GM19035 (cell line): ENCODE data around the gene STRC.
"Not testable (repeated sequence)": the region's sequence is repeated elsewhere in the genome, so short reads cannot be mapped to it uniquely, and the experiment has no call there.

Experiments used
- ATAC-seq: cut with Tn5 transposase; IDR thresholded peaks from one replicate; pipeline ENCODE4 v1.9.1; 2021; ENCODE audit not compliant: unreplicated experiment

The STRC gene

DNA sequence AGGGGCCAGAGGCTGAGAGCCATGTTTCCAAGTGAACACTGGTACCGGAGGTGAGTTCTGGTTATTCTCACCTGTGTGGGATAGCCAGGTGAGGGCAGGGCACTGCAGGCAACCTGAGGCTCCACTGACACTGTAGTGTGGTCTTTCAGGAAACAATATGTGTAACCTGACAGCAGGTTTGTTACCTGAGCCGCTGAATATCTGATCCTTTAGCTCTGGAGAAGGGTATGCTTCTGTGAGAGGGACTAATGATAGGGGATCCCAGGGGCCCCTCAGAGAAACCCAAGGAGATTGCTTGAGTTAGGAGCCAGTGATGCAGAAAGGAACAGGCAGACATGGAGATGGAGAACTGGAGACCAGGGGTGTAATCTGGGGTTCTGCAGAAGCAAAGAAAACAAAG lies at the start of gene STRC:
TSS of gene STRC (minus strand) at position 101 of the 400 bp plus-strand sequence. CDS start at position 23, 78 bp downstream.
- not testable (repeated sequence) for ATAC-seq

DNA sequence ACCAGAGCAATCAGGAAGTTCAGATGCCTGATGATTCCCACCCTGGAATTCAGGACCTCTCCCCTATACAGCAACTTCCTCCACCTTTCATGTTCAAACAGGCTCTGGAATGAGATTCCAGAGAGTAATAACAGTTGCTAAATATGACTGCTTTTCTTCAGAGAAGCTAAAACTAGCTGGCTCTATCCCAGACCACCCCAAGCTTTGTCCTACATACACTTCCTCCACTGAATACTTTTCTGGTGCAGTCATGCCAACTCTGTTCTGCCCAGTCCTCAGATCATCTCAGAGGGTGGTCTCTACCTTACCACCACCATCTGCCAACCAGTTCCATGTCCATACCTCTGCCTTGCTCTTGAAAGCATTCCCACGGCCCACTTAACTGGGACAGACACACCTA lies 47.6 kb upstream of the STRC start:
- ATAC-seq: not testable (repeated sequence)

DNA sequence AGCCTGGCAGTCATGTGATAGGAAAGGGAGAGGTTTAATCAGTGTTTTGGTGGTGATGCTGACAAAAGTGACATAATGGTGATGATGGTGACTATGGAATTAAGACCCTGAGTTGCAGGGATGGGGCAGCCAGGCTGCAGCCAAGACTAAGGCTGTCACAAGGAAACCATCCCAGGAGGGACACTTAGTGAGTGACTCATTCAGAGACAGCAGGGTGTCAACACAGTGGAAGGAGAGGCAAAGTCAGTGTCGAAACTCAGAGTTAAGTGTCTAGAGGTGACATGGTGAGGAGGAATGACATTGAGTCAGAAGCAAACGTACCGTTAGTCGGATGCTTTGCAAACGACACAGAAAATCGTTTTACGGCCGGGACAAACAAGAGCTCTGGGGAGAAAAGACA lies 44.7 kb upstream of the STRC start:
- not testable (repeated sequence) for ATAC-seq

DNA sequence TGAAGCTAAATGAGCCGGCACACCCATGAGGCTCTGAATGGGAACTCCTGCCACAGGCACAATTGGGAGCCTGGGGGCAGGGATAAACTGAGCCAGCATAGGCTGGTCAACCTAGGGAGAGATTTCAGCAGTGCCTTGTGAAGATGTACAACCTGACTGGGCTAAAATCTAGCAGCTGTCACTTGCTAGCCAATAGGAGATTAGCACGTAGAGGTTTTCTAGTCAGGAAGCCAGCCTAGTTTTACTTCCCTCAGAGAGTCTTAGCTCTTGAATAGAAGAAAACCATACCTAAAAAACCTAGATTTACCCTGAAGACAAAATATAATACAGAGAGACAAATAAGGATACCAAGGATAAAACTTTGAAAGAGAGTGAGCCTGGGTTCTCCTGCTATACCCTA lies 43.7 kb upstream of the STRC start:
- not testable (repeated sequence) for ATAC-seq

DNA sequence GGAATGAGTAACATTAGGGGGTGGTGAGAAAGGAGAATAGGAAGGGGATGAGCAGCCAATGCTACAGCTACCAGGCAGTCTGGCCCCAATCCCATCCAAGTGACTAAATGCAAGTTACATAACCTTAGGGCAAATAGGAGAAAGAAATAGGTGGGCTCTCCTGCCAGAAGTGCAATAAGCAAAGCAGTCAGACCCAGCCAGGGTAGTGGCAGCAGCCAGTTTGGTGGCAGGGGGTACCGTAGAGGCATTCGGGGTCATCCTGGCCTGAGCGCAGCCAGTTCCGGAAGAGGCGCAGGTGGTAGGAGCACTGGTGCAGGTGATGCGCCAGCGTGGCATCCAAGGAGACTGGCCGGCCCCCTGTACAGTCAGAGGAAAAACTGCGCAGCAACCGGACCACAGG lies 41.1 kb upstream of the STRC start:
- ATAC-seq: not testable (repeated sequence)

DNA sequence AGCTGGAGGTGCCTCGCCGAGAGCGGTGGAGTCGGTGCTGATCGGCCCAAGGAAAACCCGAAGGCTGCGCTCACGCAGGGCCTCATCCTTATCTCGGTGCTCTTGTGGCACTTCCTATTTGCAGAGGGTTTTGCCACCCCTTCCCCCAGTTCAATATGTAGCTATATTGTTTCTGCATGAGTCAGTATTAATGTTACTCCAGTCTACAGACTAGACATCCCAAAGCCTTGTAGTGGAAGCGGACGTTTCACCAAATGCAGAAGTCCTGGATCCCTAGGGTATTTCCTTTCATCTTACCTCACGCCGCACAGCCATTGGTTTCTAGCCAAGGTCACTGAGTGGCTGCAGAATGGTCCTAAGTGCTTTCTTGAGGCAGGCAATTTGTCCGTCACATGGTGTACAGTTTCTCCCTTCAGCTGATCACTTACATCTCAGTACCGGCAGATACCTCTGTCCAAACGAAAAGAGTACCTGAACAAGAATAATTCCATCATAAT lies 30.9 kb upstream of the STRC start:
- not testable (repeated sequence) for ATAC-seq

DNA sequence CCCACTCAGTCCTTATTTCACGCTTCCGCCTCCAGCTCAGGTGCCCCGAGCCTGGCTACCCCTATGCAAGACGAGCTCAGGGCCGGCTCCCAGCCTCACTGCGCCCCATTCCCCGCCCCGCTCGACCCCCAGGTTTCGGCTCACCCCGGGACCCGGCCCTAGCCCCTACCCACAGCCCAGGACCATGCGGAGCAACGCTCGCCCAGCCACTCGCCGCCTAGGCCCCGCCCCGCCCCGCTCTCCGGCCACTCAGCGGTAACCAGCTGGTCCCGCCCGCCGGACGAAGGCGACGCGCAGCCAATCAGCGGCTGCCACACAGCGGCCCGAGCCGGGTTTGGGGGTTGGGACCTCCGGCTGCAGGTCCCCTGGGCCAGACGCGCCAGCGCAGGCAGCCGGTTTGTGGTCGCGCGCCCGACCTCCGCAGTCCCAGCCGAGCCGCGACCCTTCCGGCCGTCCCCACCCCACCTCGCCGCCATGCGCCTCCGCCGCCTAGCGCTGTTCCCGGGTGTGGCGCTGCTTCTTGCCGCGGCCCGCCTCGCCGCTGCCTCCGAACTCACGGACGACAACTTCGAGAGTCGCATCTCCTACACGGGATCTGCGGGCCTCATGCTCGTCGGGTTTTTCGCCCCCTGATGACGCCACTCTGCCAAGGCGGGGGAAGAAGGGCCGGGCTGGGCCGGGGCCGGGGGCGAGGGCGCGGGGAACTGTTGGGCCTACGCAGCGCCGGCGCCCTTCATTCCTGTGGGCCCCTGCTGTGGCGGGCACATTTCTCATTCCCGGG lies 30.2 kb upstream of the STRC start, which contains the start of gene CATSPER2:
TSS of gene CATSPER2 (minus strand) at position 196 of the 781 bp plus-strand sequence. CDS start 783 bp downstream, outside the sequence.
- ATAC-seq: no peak

DNA sequence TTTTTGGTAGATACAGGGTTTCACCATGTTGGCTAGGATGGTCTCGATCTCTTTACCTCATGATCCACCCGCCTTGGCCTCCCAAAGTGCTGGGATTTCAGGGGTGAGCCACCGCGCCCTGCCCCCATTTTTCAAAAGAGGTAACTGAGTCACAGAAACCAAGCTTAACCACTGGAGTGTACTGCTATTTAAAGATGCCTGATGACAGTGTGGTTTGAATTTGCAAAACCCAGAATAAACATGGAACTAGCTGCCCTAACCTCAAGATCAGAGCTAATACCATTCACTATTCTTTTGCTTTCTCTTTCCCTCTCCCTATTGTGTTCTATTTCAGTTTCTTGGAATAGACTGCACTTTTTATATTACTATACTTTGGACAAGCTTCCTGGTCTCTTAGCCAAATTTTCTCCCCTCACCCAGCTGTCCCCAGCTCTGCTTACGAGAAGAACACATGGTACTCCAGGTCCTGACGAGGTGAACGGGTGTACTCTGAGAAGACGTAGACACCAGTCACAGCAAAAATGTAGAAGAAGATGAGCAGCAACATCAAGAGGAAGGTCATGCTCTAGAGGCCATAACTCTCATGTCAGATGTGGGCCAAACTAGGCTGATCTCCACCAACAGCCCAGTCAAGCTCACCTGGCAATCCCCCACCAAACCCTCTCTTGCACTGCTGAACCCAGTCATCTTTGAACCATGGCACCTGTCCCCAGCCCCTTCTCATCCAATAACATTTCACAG lies 20.0 kb upstream of the STRC start:
- not testable (repeated sequence) for ATAC-seq

DNA sequence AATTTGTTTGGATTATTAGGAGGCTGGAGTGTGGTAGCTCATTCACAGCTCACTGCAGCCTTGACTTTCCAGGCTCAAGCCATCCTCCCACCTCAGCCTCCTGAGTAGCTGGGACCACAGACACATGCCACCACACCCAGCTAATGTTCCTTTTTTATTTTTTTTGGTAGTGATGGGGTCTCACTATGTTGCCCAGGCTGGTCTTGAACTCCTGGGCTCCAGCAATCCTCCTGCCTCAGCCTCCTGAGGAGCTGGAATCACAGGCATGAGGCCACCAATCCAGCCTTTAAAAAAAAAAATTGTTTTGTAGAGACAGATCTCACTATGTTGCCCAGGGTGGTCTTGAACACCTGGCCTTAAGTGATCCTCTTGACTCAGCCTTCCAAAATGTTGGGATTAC lies 8.3 kb upstream of the STRC start:
- not testable (repeated sequence) for ATAC-seq

DNA sequence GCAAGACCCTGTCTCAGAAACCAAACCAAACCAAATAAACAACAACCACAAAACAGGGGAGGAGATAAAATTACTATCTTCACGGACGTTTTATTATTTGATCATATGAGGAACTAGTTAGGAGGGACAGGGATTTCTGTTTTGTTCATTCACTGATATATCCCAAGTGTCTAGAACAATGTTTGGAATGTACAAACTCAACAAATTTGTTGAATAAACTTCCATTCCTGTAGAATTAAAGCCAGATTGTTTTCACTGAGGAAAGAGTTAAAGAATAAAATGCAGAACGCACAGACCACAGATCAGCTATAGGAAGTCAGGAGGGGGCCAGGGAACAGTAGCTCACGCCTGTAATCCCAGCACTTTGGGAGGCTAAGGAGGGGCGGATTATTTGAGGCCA lies 6.5 kb upstream of the STRC start:
- ATAC-seq: no peak

DNA sequence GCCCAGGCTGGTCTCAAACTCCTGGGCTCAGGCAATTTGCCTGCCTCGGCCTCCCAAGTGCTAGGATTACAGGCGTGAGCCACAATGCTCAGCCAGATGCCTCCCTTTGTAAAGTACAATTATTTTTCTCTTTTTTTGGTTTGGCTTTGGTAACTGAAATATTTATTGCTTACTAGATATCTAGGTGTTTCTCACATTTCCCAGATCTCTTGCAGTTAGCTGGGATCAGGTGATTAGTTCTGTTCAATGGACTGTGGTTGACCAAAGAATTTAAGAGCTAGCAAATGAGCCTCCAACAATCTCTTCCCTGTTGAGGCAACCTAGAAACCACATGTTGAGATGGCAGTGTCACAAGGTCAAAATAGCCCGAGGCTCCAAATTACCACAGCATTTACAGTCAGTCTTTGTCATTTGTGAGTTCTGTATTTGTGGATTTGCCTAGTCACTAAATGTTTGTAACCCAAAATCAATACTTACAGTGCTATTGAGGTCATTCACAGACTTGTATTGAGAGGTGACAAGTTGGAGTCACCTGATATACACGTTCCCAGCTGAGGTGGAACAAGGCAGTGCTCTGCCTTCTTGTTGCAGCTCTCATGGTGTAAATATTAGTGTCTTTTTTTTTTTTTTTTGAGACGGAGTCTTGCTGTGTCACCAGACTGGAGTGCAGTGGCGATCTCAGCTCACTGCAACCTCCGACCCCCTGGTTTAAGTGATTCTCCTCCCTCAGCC lies 3.6 kb upstream of the STRC start:
- not testable (repeated sequence) for ATAC-seq

DNA sequence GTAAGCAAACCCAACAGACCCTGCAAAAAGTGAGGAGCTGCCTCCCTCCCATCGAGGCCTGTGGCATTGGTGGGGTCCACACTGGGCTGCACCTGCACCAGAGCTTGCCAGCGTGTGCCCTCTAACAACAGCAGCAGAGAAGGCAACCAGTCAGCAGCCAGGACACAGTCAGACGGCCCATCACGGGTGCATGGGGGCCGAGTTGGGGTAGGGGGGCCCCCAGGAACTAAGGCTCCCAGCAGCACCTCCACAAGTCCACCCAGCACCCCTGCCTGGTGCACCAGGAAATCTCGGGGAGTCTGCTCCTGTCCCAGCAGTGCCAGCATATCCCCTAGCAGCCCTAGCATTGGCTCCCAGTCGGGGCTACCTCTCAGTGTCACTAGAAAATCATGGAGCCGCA lies 850 bp downstream of the STRC start:
- not testable (repeated sequence) for ATAC-seq

DNA sequence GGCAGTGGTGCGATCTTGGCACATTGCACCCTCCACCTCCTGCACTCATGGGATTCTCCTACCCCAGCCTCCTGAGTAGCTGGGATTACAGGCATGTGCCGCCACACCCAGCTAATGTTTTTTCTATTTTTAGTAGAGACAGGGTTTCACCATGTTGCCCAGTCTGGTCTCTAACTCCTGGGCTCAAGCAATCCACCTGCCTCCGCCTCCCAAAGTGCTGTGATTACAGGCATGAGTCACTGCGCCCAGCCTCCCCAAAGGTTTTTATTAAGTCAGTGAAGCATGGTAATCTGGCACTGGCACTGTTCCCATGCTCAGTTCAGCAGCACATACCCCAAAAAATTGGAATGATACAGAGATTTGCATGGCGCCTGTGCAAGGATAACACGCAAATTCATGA lies 16.4 kb downstream of the STRC start:
- ATAC-seq: not testable (repeated sequence)

DNA sequence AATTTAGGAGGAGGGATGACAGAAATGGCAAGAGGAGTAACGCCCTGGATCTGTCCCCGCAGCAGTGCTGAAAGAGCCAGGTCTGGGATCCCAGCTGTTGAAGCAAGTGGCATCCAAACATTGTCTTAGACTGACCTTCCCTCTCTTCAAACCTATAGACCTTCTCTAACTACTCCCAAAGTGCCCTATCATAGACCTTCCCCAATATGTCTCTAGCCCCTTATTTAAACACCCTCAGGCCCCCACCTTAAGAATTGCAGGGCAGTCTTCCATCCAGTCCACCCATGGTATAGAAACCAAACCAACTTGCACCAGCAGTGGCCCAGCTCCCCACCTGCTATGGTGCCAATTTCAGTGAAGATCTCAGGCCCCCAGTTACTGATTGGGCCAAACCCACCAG lies 18.4 kb downstream of the STRC start:
- ATAC-seq: not testable (repeated sequence)

DNA sequence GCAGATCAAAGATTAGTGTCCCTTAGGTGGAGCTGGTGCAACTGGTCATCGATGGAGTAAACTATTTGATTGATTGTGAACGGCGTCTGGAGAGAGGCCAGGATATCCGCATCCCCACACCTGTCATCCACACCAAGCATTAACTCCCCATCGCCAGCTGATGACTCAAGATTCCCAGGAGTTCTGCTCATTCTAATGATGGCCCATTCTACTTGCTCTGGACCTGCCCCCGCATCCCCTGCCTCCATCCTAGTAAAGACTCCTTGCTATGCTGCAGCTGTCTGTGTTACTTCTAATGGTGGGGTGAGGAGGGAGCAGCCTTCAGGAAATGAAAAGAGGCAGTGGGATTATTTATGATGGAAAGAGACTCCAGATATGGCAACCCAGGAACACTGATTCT lies 19.5 kb downstream of the STRC start:
- ATAC-seq: not testable (repeated sequence)

DNA sequence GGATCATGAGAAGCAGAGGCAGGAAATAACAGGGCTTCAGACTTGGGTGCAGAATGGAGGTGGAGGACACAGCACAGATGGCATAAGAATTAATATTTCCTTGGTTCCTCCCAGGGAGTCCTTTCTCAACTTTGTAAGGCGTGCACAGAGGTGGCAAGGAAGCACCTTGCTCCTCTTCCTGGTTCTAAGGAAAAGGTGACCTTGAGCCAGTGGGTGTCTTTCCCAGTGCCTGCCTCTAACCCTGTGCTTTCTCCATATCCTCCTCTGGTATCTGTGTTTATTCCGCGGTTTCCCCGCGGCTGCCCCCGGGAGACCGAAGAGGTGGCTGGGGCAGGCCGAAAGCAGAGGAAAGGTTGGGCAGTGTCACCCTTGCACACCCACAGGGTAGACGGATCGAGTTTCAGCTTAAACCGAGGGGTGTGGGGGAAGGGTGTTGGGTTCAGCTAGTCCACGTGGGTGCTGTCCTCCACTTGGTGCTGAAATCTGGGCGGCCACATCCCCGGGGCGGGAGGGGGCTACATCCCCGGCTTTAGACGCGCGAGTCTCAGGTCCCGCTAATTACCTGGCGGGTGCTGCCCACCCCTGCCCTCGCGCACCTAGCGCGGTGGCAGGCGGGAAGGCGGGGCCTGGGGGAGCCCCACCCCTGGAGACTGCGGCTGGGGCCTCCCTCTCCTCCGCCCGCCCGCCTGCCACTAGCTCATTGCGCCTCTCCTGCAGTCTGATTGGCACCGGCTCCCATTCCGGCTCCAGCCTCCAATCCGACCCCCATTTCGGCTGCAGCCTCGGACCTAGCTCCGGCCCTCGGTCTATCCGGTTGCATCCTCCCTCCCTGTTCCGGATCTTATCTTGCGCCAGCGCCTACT lies 25.0 kb downstream of the STRC start, which contains the start of gene CKMT1B:
TSS of gene CKMT1B (plus strand) at position 700 of the 863 bp plus-strand sequence. CDS start 192 bp downstream, outside the sequence.
- not testable (repeated sequence) for ATAC-seq

DNA sequence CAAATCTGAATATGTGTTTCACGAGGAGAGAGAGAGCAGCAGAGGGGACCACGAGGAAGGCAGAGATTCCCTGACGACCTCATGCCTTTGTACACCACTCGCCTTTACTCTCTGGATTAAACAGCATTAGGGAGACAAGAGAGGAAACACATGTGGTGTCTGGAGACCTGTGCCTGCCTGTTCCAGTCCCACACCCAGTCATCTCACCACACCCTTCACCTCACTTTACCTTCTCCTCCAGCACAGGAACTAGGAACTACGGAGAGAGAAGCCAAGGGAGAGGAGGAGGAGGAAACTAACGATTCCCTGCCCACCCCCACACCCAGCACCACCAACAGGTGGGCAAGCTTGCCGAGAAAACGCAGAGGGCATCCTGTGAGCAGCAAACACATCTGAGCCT lies 25.8 kb downstream of the STRC start:
- not testable (repeated sequence) for ATAC-seq

DNA sequence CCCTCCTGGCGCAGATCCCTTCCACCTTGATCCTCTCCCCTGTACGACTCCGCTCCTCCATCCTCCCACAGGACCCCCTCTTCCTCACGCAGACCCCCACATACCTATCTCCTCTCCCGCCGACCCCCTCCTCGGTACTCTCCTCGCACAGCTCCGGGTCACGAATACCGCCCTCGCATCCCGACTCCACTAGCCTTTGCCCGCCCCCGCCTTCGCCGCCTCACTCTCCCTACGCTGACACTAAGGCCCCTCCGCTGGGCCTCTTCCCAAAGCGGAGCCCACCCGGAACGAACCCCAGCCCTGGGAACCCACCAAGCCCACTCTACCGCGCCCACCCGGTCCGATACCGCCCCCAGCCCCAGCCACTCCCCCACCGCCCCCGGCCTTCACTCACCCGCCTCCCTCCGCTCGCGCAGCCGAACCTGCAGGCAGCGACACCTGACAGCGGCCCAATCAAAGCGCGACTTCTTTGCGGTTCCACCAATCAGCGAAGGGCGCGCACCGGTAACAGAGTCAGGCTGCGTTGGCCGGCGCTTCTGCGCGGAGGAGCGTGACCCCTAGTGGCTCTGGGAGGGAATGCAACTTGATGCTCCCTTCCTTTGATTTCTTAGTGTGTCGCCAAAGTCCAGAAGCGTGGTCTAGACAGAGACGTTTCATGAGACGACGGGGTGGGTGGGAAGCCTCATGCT lies 28.7 kb downstream of the STRC start, which contains the start of gene PPIP5K1:
TSS of gene PPIP5K1 (minus strand) at position 431 of the 689 bp plus-strand sequence. CDS start 5,704 bp downstream, outside the sequence.
- ATAC-seq: peak; percentile 99

DNA sequence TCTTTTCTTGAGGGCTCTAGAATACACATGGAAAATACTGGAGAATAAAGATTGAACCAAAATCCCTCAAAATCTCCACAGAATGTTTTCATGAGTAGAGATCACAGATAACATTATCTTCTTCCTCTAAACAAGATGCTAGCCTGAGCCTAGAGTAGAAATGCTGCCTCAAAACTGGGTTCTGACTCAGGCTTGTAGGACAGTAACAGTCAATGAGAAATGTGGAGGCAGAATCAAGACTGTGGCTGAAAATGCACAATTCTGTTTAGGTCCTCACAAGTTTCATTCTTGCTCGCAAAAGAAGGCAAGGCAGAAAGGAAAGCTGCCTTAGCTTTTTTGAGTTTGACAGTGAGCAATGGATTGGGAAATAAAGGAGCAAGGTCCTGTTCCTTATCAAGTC lies 44.0 kb downstream of the STRC start:
- ATAC-seq: not testable (repeated sequence)
